ENCODE measurements around the gene KCNJ6.
"Not testable (repeated sequence)": the region's sequence is repeated elsewhere in the genome, so short reads cannot be mapped to it uniquely, and the experiment has no call there.

KCNJ6 gene

DNA sequence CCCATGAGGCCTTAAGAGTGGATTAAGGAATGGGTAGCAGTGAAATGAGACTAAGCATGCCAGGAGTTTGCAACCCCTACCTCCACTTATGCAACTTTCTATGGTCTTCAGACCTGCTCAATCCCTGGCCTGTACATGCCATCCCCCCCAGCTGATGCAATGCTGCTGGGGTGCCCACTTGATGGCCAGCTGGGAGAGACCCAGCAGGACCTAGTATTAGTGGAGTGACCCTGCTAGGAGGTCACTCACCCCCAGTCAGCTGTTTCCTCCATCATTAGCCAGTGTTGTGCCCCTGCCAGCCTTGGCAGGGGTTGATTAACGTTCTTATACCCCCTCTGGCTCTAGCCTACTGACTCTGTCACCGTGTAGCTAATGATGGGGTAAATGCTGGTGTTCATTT lies 313.1 kb downstream of the KCNJ6 start:
- Histone ChIP-seq H3K4me1 (ENCODE audit: control insufficient read depth in 1 of 2, insufficient read depth in 2 of 2, low read length in 2 of 2) (no peaks in the 10 kb centered on the region), H3K9me3 (ENCODE audit: control insufficient read depth in 1 of 2, low read length in 2 of 2) (no peaks in the 10 kb centered on the region), H3K36me3 (ENCODE audit: control insufficient read depth in 1 of 2, insufficient read depth in 2 of 2, low read length in 2 of 2) (no peaks in the 10 kb centered on the region), H3K9ac (ENCODE audit: low read depth in 1 of 2, low read length in 2 of 2) (no peak overlapping the region), H3K27me3 (ENCODE audit: control insufficient read depth in 1 of 2, insufficient read depth in 2 of 2, low read length in 2 of 2) (peaks cover 0 to 5% of the 10 kb centered on the region in 2 donors), H3K27ac (ENCODE audit: low read depth, low read length) (no peak overlapping the region), H3K4me3 (ENCODE audit: low read depth in 1 of 2, low read length in 2 of 2) (no peak overlapping the region)

- peaks cover 0 to 5% of the 10 kb centered on the region in 2 donors for H3K27me3 ChIP-seq (ENCODE audit: control insufficient read depth in 1 of 2, insufficient read depth in 2 of 2, low read length in 2 of 2)
Observed at GRCh38 chr21:37601915-37602314, 314.3 kb downstream of the KCNJ6 start.

DNA sequence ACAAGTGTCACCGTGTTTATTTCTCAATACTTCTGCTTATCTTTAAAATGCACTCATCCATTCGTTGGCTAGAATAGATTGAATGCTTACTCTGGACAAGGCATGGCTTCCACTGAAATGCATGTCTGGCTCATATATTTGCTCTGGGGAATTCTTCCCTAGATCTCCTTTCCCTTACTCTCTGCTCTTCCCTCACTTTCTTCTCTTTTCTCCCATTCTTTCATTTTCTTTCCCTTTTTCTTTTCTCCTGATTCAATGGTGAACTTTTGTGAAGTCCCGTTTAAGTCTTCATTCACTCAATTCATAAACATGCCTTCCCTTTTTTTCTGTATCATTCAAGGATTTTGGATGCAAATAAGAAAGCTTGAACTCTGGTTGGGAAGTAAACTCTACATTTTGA lies 315.2 kb downstream of the KCNJ6 start:
- no peaks in the 10 kb centered on the region for H3K36me3 ChIP-seq (ENCODE audit: control insufficient read depth in 1 of 2, insufficient read depth in 2 of 2, low read length in 2 of 2)
- no peak overlapping the region for H3K27ac ChIP-seq (ENCODE audit: low read depth, low read length)

More at GRCh38 chr21:37601915-37602314, 314.3 kb downstream of the KCNJ6 start:
- no peaks in the 10 kb centered on the region for H3K4me1 ChIP-seq (ENCODE audit: control insufficient read depth in 1 of 2, insufficient read depth in 2 of 2, low read length in 2 of 2)
- H3K27ac ChIP-seq (ENCODE audit: low read depth, low read length): no peak overlapping the region
- H3K9ac ChIP-seq (ENCODE audit: low read depth in 1 of 2, low read length in 2 of 2): no peak overlapping the region
- H3K4me3 ChIP-seq (ENCODE audit: low read depth in 1 of 2, low read length in 2 of 2): no peak overlapping the region
- H3K36me3 ChIP-seq (ENCODE audit: control insufficient read depth in 1 of 2, insufficient read depth in 2 of 2, low read length in 2 of 2): no peaks in the 10 kb centered on the region
- no peaks in the 10 kb centered on the region for H3K9me3 ChIP-seq (ENCODE audit: control insufficient read depth in 1 of 2, low read length in 2 of 2)

GRCh38 chr21:37595944-37596343 lies 320.3 kb downstream of the KCNJ6 start:
- H3K36me3 ChIP-seq (ENCODE audit: control insufficient read depth in 1 of 2, insufficient read depth in 2 of 2, low read length in 2 of 2): no peaks in the 10 kb centered on the region
- H3K4me3 ChIP-seq (ENCODE audit: low read depth in 1 of 2, low read length in 2 of 2): no peak overlapping the region
- no peak overlapping the region for H3K9ac ChIP-seq (ENCODE audit: low read depth in 1 of 2, low read length in 2 of 2)
- H3K27ac ChIP-seq (ENCODE audit: low read depth, low read length): no peak overlapping the region
- H3K9me3 ChIP-seq (ENCODE audit: control insufficient read depth in 1 of 2, low read length in 2 of 2): no peaks in the 10 kb centered on the region
- H3K4me1 ChIP-seq (ENCODE audit: control insufficient read depth in 1 of 2, insufficient read depth in 2 of 2, low read length in 2 of 2): no peaks in the 10 kb centered on the region
- no peaks in the 10 kb centered on the region for H3K27me3 ChIP-seq (ENCODE audit: control insufficient read depth in 1 of 2, insufficient read depth in 2 of 2, low read length in 2 of 2)

More for the DNA sequence above, 315.2 kb downstream of the KCNJ6 start:
- Histone ChIP-seq H3K27me3 (ENCODE audit: control insufficient read depth in 1 of 2, insufficient read depth in 2 of 2, low read length in 2 of 2) (peaks cover 0 to 5% of the 10 kb centered on the region in 2 donors), H3K9ac (ENCODE audit: low read depth in 1 of 2, low read length in 2 of 2) (no peak overlapping the region), H3K9me3 (ENCODE audit: control insufficient read depth in 1 of 2, low read length in 2 of 2) (no peaks in the 10 kb centered on the region), H3K4me1 (ENCODE audit: control insufficient read depth in 1 of 2, insufficient read depth in 2 of 2, low read length in 2 of 2) (no peaks in the 10 kb centered on the region), H3K4me3 (ENCODE audit: low read depth in 1 of 2, low read length in 2 of 2) (no peak overlapping the region)

DNA sequence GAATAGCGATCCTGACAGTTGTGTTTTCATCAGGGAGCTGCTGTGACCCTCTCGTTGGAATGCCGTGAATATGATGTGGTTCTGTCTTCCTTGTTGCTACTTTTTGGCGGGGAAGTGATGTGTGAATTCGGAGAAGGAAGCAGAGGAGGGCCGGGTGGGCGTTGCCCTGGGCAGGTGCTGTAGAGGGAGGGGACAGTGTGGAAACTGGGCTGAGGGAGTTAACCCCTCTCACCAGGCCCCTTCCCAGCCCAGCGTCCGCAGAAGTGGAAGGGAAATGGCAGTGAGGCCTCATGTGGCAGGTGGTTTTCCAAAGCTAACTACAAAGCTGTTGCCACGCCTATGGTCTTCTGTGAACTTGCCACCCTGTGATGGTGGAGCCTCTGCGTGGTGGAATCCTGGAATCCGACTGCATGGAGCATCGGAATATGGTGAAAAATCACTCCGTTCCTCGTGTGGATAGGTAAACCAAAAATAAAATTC lies 321.7 kb downstream of the KCNJ6 start:
- H3K9me3 ChIP-seq (ENCODE audit: control insufficient read depth in 1 of 2, low read length in 2 of 2): no peaks in the 10 kb centered on the region
- no peak overlapping the region for H3K9ac ChIP-seq (ENCODE audit: low read depth in 1 of 2, low read length in 2 of 2)
- H3K36me3 ChIP-seq (ENCODE audit: control insufficient read depth in 1 of 2, insufficient read depth in 2 of 2, low read length in 2 of 2): no peaks in the 10 kb centered on the region
- H3K27ac ChIP-seq (ENCODE audit: low read depth, low read length): no peak overlapping the region
- no peaks in the 10 kb centered on the region for H3K4me1 ChIP-seq (ENCODE audit: control insufficient read depth in 1 of 2, insufficient read depth in 2 of 2, low read length in 2 of 2)
- no peaks in the 10 kb centered on the region for H3K27me3 ChIP-seq (ENCODE audit: control insufficient read depth in 1 of 2, insufficient read depth in 2 of 2, low read length in 2 of 2)
- H3K4me3 ChIP-seq (ENCODE audit: low read depth in 1 of 2, low read length in 2 of 2): no peak overlapping the region

DNA sequence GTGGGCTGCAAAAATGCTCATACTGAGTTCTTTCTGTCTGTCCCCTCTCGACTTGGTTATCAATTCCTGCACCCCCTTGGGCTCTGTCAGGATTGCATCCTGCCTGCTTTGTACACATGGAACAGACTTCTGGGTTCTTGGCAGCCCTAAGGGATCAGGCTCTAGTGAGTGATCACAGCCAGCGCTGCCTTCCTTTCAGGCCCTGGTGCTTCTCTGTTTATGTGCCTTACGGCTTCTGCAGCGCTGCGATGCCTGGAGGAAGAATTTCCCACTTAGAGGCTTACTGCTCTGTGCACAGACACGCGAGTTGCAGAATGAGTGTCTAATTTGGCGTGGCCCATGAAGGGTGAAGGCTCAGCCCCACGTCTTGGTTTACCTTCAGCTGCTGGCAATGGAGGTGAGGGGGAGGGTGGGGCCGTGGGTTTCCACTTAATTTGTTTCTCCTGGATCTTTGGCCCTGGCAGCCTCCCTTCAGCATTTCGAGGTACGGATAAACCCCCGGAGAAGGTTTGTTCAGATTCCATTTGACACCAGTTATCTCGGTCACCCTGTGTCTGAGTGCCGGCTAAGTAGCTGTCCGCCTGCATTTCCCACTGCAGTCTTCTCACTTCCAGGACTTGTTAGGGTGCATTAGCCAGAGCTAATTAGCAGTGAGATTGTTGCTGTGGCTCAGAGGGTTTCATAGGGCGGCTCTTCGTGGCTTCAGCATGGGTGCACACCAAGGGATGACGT lies 322.4 kb downstream of the KCNJ6 start:
- Histone ChIP-seq H3K27ac (ENCODE audit: low read depth, low read length) (no peak overlapping the region), H3K4me1 (ENCODE audit: control insufficient read depth in 1 of 2, insufficient read depth in 2 of 2, low read length in 2 of 2) (no peaks in the 10 kb centered on the region), H3K9me3 (ENCODE audit: control insufficient read depth in 1 of 2, low read length in 2 of 2) (no peaks in the 10 kb centered on the region), H3K9ac (ENCODE audit: low read depth in 1 of 2, low read length in 2 of 2) (no peak overlapping the region), H3K4me3 (ENCODE audit: low read depth in 1 of 2, low read length in 2 of 2) (no peak overlapping the region), H3K36me3 (ENCODE audit: control insufficient read depth in 1 of 2, insufficient read depth in 2 of 2, low read length in 2 of 2) (no peaks in the 10 kb centered on the region), H3K27me3 (ENCODE audit: control insufficient read depth in 1 of 2, insufficient read depth in 2 of 2, low read length in 2 of 2) (no peaks in the 10 kb centered on the region)

DNA sequence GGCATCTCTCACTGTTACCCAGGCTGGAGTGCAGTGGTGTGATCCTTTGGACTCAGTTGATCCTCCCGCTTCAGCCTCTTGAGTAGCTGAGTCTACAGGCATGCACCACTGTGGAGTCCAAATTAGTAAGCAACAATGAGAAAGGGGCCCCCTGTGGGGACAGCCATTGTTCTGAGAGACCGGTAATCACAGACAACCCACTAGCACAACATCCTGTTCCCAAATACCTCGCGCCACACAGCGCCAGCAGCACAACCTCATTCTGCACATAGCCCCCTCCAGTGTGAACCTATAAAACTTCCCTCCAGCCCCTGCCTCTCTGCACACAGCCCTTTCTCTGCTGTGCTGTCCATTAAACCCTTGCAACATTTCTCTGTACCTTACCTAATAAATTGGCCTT lies 323.2 kb downstream of the KCNJ6 start:
- Histone ChIP-seq H3K9ac (ENCODE audit: low read depth in 1 of 2, low read length in 2 of 2) (no peak overlapping the region), H3K4me3 (ENCODE audit: low read depth in 1 of 2, low read length in 2 of 2) (no peak overlapping the region), H3K27ac (ENCODE audit: low read depth, low read length) (no peak overlapping the region)

GRCh38 chr21:37592496-37592895 lies 323.8 kb downstream of the KCNJ6 start:
- no peaks in the 10 kb centered on the region for H3K4me1 ChIP-seq (ENCODE audit: control insufficient read depth in 1 of 2, insufficient read depth in 2 of 2, low read length in 2 of 2)
- no peaks in the 10 kb centered on the region for H3K36me3 ChIP-seq (ENCODE audit: control insufficient read depth in 1 of 2, insufficient read depth in 2 of 2, low read length in 2 of 2)
- no peak overlapping the region for H3K9ac ChIP-seq (ENCODE audit: low read depth in 1 of 2, low read length in 2 of 2)
- H3K4me3 ChIP-seq (ENCODE audit: low read depth in 1 of 2, low read length in 2 of 2): no peak overlapping the region
- H3K27ac ChIP-seq (ENCODE audit: low read depth, low read length): no peak overlapping the region
- H3K27me3 ChIP-seq (ENCODE audit: control insufficient read depth in 1 of 2, insufficient read depth in 2 of 2, low read length in 2 of 2): no peaks in the 10 kb centered on the region
- H3K9me3 ChIP-seq (ENCODE audit: control insufficient read depth in 1 of 2, low read length in 2 of 2): no peaks in the 10 kb centered on the region

More for the DNA sequence above, 323.2 kb downstream of the KCNJ6 start:
- Histone ChIP-seq H3K36me3 (ENCODE audit: control insufficient read depth in 1 of 2, insufficient read depth in 2 of 2, low read length in 2 of 2) (no peaks in the 10 kb centered on the region), H3K27me3 (ENCODE audit: control insufficient read depth in 1 of 2, insufficient read depth in 2 of 2, low read length in 2 of 2) (no peaks in the 10 kb centered on the region), H3K4me1 (ENCODE audit: control insufficient read depth in 1 of 2, insufficient read depth in 2 of 2, low read length in 2 of 2) (no peaks in the 10 kb centered on the region), H3K9me3 (ENCODE audit: control insufficient read depth in 1 of 2, low read length in 2 of 2) (no peaks in the 10 kb centered on the region)

- not testable (repeated sequence) for H3K4me3 ChIP-seq (ENCODE audit: low read depth in 1 of 2, low read length in 2 of 2); H3K4me1 ChIP-seq (ENCODE audit: control insufficient read depth in 1 of 2, insufficient read depth in 2 of 2, low read length in 2 of 2); H3K9me3 ChIP-seq (ENCODE audit: control insufficient read depth in 1 of 2, low read length in 2 of 2); H3K36me3 ChIP-seq (ENCODE audit: control insufficient read depth in 1 of 2, insufficient read depth in 2 of 2, low read length in 2 of 2); H3K27ac ChIP-seq (ENCODE audit: low read depth, low read length); H3K27me3 ChIP-seq (ENCODE audit: control insufficient read depth in 1 of 2, insufficient read depth in 2 of 2, low read length in 2 of 2); H3K9ac ChIP-seq (ENCODE audit: low read depth in 1 of 2, low read length in 2 of 2)
Observed at GRCh38 chr21:37591994-37592393, 324.3 kb downstream of the KCNJ6 start.

DNA sequence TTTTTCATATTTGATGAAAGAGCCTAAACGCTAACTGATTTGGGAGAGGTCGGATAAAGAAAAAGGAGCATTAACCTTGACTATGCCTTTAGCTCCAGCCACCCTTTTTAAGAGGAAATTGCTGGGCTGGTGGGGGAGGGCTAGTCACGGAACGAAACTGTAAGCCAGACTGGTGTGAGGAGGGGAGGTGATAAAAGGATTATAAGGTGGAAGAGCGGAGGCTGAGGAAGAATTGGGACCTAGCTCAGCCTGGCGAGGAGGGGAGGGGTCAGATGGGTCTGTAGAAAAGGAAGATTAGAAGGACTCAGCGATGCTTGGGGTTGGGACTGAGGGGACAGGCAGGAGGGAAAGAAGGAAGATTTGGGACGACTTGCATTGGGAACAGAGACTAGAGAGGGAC lies 325.4 kb downstream of the KCNJ6 start:
- not testable (repeated sequence) for H3K9ac ChIP-seq (ENCODE audit: low read depth in 1 of 2, low read length in 2 of 2); H3K27ac ChIP-seq (ENCODE audit: low read depth, low read length); H3K9me3 ChIP-seq (ENCODE audit: control insufficient read depth in 1 of 2, low read length in 2 of 2); H3K36me3 ChIP-seq (ENCODE audit: control insufficient read depth in 1 of 2, insufficient read depth in 2 of 2, low read length in 2 of 2); H3K4me3 ChIP-seq (ENCODE audit: low read depth in 1 of 2, low read length in 2 of 2); H3K27me3 ChIP-seq (ENCODE audit: control insufficient read depth in 1 of 2, insufficient read depth in 2 of 2, low read length in 2 of 2); H3K4me1 ChIP-seq (ENCODE audit: control insufficient read depth in 1 of 2, insufficient read depth in 2 of 2, low read length in 2 of 2)
